Left lung (tissue), 10 donors: ENCODE measurements around the gene RBPMS2. TPM values are rescaled to one million over a fixed set of nuclear protein-coding genes. Genes with fewer than 3 reads are reported as not detected.

Experiments used
- ATAC-seq: fragments of 200-7000 bp; cut with Tn5 transposase; one replicate; pipeline ENCODE4 v1.9.1; 2020; ENCODE audit warnings: moderate library complexity
- DNase-seq, 4 donors: peaks; one replicate each; pipeline ENCODE4 v3.0.0-alpha.2; 2013 to 2020
- H3K27ac ChIP-seq, 2 donors: fragments of 200-600 bp; sonication (generic) in 1 of 2; one replicate each; pipeline versions ENCODE4 v1.5.0 to v1.8.0; 2020 to 2021
- H3K27me3 ChIP-seq, 2 donors: fragments of 200-600 bp; sonication (generic) in 1 of 2; one replicate each; pipeline versions ENCODE4 v1.5.0 to v1.8.0; 2020 to 2021
- H3K36me3 ChIP-seq, 2 donors: fragments of 200-600 bp; sonication (generic) in 1 of 2; one replicate each; pipeline versions ENCODE4 v1.5.0 to v1.8.0; 2020 to 2021
- H3K4me1 ChIP-seq, 2 donors: fragments of 200-600 bp; one replicate each; pipeline ENCODE4 v1.8.0; 2021
- H3K4me3 ChIP-seq, 2 donors: fragments of 200-600 bp; sonication (generic) in 1 of 2; one replicate each; pipeline versions ENCODE4 v1.5.0 to v1.8.0; 2020 to 2021; ENCODE audit warnings: mild to moderate bottlenecking in 1 of 2
- H3K9me3 ChIP-seq, 2 donors: fragments of 200-600 bp; sonication (generic) in 1 of 2; one replicate each; pipeline versions ENCODE4 v1.5.0 to v1.8.0; 2020 to 2021
- intact Hi-C, 2 donors: fragments of 100-400 bp; cut with DNase I; formaldehyde crosslinking; loops; one replicate each; pipeline versions ENCODE4 v1.11.2 to v1.14.2; 2022
- polyA plus RNA-seq, 6 donors: library from polyadenylated mRNA; unstranded; fragments of 120-200 nt; gene quantifications; one replicate each; pipeline ENCODE4 v1.2.1, GENCODE V29; 2013; ENCODE audit not compliant: insufficient read length in 6 of 6
- total RNA-seq, 2 donors: library from RNA; stranded (reverse); fragmentation: NEBNext Ultra II Directional; extraction: Animal tissue kit (Norgen Biotek cat#: 25700); gene quantifications; one replicate each; pipeline ENCODE4 v1.2.1, GENCODE V29; 2021
- TF ChIP-seq, protein P1 (sequence below), 2 donors: fragments of 200-600 bp; sonication (generic) in 1 of 2; IDR thresholded peaks; one replicate each; pipeline versions ENCODE4 v1.5.0 to v1.8.0; 2021; ENCODE audit warnings: antibody characterized with exemption in 2 of 2
- donor health status: DM: no; HTN: yes; CAD: no.
- donor health status: DM: no; HTN: no; CAD: no.

The RBPMS2 gene
- total and polyA plus RNA-seq, 8 donors, result 3.7 to 12.7 (median 6.8) TPM

- H3K9me3 ChIP-seq, result no peaks in the 10 kb centered on the region
- peaks cover 7 to 15% of the 10 kb centered on the region in 2 donors for H3K4me1 ChIP-seq
- H3K27ac ChIP-seq, result no peak overlapping the region
- intact Hi-C loops, result no loop called here
- peaks cover 0 to 53% of the 10 kb centered on the region in 2 donors for H3K27me3 ChIP-seq
- H3K4me3 ChIP-seq, result no peak overlapping the region
- ATAC-seq (no peak), DNase-seq (no peak)
- no peaks in the 10 kb centered on the region for H3K36me3 ChIP-seq
- TF ChIP-seq, protein P1, sequence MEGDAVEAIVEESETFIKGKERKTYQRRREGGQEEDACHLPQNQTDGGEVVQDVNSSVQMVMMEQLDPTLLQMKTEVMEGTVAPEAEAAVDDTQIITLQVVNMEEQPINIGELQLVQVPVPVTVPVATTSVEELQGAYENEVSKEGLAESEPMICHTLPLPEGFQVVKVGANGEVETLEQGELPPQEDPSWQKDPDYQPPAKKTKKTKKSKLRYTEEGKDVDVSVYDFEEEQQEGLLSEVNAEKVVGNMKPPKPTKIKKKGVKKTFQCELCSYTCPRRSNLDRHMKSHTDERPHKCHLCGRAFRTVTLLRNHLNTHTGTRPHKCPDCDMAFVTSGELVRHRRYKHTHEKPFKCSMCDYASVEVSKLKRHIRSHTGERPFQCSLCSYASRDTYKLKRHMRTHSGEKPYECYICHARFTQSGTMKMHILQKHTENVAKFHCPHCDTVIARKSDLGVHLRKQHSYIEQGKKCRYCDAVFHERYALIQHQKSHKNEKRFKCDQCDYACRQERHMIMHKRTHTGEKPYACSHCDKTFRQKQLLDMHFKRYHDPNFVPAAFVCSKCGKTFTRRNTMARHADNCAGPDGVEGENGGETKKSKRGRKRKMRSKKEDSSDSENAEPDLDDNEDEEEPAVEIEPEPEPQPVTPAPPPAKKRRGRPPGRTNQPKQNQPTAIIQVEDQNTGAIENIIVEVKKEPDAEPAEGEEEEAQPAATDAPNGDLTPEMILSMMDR (IDR thresholded peaks at IDR 0.05), result no peak
Measured at GRCh38 chr15:64772488-64772887, 2.9 kb downstream of the RBPMS2 start.

DNA sequence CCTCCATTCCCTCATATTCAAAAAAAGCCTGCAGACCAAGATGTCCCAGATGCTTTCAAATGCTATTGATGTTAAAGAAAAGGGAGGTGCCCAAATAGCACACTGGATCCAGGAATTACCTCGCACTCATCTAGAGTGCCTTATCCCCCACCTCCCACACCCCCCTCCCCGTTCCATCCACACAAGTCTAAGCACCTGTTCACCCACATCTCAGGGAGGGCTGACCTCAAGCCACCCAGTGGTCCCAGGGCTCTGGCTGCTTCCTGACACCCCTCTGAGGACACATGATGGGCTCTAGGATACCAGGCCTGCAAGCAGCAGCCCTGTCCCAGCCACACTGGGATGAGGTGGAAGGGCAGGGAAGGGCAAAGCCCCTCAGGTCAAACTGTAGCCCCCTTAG, 4.8 kb downstream of the RBPMS2 start:
- no peak overlapping the region for H3K4me3 ChIP-seq
- no peak for ATAC-seq

GRCh38 chr15:64767203-64767602, 8.2 kb downstream of the RBPMS2 start:
- no peaks in the 10 kb centered on the region for H3K36me3 ChIP-seq
- peaks cover 0 to under 1% of the 10 kb centered on the region in 2 donors for H3K27me3 ChIP-seq
- no peak for ATAC-seq
- no peaks in the 10 kb centered on the region for H3K9me3 ChIP-seq
- H3K4me1 ChIP-seq, result no peaks in the 10 kb centered on the region
- intact Hi-C loops, result no loop called here
- H3K27ac ChIP-seq, result no peak overlapping the region
- DNase-seq, result peak in 1 of 4 donors; percentile 28
- no peak overlapping the region for H3K4me3 ChIP-seq
- TF ChIP-seq, protein P1 (IDR thresholded peaks at IDR 0.05), result no peak

More for the DNA sequence above, 4.8 kb downstream of the RBPMS2 start:
- H3K27me3 ChIP-seq, result peaks cover 0 to 34% of the 10 kb centered on the region in 2 donors
- no peaks in the 10 kb centered on the region for H3K36me3 ChIP-seq
- TF ChIP-seq, protein P1 (IDR thresholded peaks at IDR 0.05), result no peak
- H3K27ac ChIP-seq, result no peak overlapping the region
- H3K4me1 ChIP-seq, result peaks cover 0 to 8% of the 10 kb centered on the region in 2 donors
- no peak for DNase-seq
- no peaks in the 10 kb centered on the region for H3K9me3 ChIP-seq
- intact Hi-C loops, result no loop called here

DNA sequence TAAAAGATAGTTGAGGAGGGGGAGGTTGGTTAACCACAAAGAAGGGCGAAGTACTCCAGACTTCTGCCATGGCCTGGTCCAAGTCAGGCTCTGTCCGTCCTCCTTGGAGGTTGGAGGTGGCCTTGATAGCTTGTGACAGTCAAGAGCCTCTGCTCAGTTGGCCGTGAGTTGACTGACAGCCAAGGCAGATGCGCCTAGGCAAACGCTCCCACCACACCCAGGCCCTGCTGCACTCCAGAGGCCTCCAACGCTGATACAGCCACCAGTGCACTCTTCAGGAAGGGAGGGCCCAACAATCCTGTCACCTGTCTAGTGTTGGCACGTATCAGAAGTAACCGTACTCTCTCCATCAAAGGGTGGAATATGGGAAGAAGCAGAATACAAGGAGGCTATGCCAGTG, 9.3 kb downstream of the RBPMS2 start:
- no peak overlapping the region for H3K4me3 ChIP-seq
- peak in 1 of 4 donors; percentile 30 for DNase-seq
- intact Hi-C loops, result no loop called here
- H3K4me1 ChIP-seq, result no peaks in the 10 kb centered on the region
- TF ChIP-seq, protein P1 (IDR thresholded peaks at IDR 0.05), result no peak
- no peaks in the 10 kb centered on the region for H3K9me3 ChIP-seq
- no peaks in the 10 kb centered on the region for H3K36me3 ChIP-seq
- H3K27ac ChIP-seq, result no peak overlapping the region
- H3K27me3 ChIP-seq, result no peaks in the 10 kb centered on the region
- no peak for ATAC-seq

DNA sequence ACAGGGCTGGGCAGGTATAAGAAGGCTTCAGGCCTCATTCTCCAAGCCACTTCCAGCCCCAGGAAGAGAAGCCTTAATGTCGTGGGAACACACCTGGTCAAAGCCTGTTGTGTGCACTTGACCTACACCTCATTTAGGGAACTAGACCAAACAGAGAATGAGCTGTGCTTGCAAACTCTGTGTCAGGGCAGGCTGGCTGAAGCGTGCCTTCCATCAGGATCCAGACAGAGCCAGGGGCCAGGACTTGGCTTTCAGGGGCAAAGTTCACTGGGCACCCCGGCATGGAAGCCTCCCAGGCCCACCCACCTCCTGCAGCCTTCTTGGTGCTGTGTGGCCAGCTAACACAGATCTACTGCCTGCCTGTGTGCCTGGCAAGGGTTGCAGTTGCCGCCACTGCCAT, 11.5 kb downstream of the RBPMS2 start:
- Histone ChIP-seq H3K27ac (no peak overlapping the region), H3K27me3 (no peaks in the 10 kb centered on the region), H3K4me3 (no peak overlapping the region), H3K9me3 (no peaks in the 10 kb centered on the region), H3K36me3 (no peaks in the 10 kb centered on the region), H3K4me1 (no peaks in the 10 kb centered on the region)
- ATAC-seq (no peak), DNase-seq (no peak)
- intact Hi-C loops, result no loop called here
- TF ChIP-seq, protein P1 (IDR thresholded peaks at IDR 0.05), result no peak
